SK-N-SH treated with all-trans-retinoic acid at 6 μM for 48 hours (cell line): ENCODE data around the gene ZNF180.

ENCODE experiments used
- ATAC-seq: fragments of 200-7000 bp; cut with Tn5 transposase; 3 replicates; pipeline ENCODE4 v1.9.1; 2020; ENCODE audit warnings: mild to moderate bottlenecking, moderate library complexity
- ARNTL ChIP-seq: fragments of 450-650 bp; formaldehyde crosslinking; IDR thresholded peaks from 2 replicates; pipeline ENCODE4 v1.5.0; 2020; ENCODE audit warnings: low read depth, mild to moderate bottlenecking, moderate library complexity, borderline replicate concordance
- BACH2 ChIP-seq: fragments of 250-450 bp; sonication (Bioruptor Pico); IDR thresholded peaks from 2 replicates; pipeline ENCODE4 v1.9.0; 2021; ENCODE audit warnings: mild to moderate bottlenecking, borderline replicate concordance
- CREB5 ChIP-seq: fragments of 250-450 bp; sonication (Bioruptor Pico); IDR thresholded peaks from 2 replicates; pipeline ENCODE4 v1.5.1; 2020; ENCODE audit warnings: low read depth, mild to moderate bottlenecking, moderate library complexity
- CSDC2 ChIP-seq: fragments of 250-450 bp; sonication (Bioruptor Pico); IDR thresholded peaks from 2 replicates; pipeline ENCODE4 v1.5.0; 2020; ENCODE audit warnings: mild to moderate bottlenecking, moderate library complexity
- ESRRG ChIP-seq: fragments of 250-450 bp; sonication (Bioruptor Pico); IDR thresholded peaks from 2 replicates; pipeline ENCODE4 v1.6.1; 2021; ENCODE audit warnings: mild to moderate bottlenecking
- ISL1 ChIP-seq: fragments of 250-450 bp; sonication (Bioruptor Pico); IDR thresholded peaks from 2 replicates; pipeline ENCODE4 v2.1.2; 2022; ENCODE audit warnings: mild to moderate bottlenecking, moderate library complexity
- OSR1 ChIP-seq: fragments of 250-450 bp; sonication (Bioruptor Pico); IDR thresholded peaks from 2 replicates; pipeline ENCODE4 v1.8.0; 2022; ENCODE audit warnings: moderate library complexity, mild to moderate bottlenecking, inconsistent platforms
- PATZ1 ChIP-seq: fragments of 250-450 bp; sonication (Bioruptor Pico); IDR thresholded peaks from 2 replicates; pipeline ENCODE4 v1.8.0; 2020; ENCODE audit warnings: mild to moderate bottlenecking, moderate library complexity, borderline replicate concordance
- POU6F1 ChIP-seq: fragments of 250-450 bp; sonication (Bioruptor Pico); IDR thresholded peaks from 2 replicates; pipeline ENCODE4 v1.8.0; 2021; ENCODE audit warnings: low read depth, mild to moderate bottlenecking, moderate library complexity, borderline replicate concordance
- PPARA ChIP-seq: fragments of 250-450 bp; sonication (Bioruptor Pico); IDR thresholded peaks from 2 replicates; pipeline ENCODE4 v1.5.0; 2020; ENCODE audit warnings: mild to moderate bottlenecking, borderline replicate concordance
- RARB ChIP-seq: fragments of 250-450 bp; sonication (Bioruptor Pico); IDR thresholded peaks from 2 replicates; pipeline ENCODE4 v1.8.0; 2021; ENCODE audit warnings: mild to moderate bottlenecking, moderate library complexity
- SNAI2 ChIP-seq: fragments of 250-450 bp; sonication (Bioruptor Pico); IDR thresholded peaks from 2 replicates; pipeline ENCODE4 v1.5.0; 2020; ENCODE audit warnings: mild to moderate bottlenecking, moderate library complexity
- TOX ChIP-seq: fragments of 250-450 bp; sonication (Bioruptor Pico); IDR thresholded peaks from 2 replicates; pipeline ENCODE4 v1.8.0; 2021; ENCODE audit warnings: mild to moderate bottlenecking, moderate library complexity, borderline replicate concordance
- ZC3H10 ChIP-seq: fragments of 250-450 bp; sonication (Bioruptor Pico); IDR thresholded peaks from 2 replicates; pipeline ENCODE4 v1.5.1; 2021; ENCODE audit warnings: mild to moderate bottlenecking, moderate library complexity
- ZFP3 ChIP-seq: fragments of 250-450 bp; sonication (Bioruptor Pico); IDR thresholded peaks from 2 replicates; pipeline ENCODE4 v1.5.0; 2020; ENCODE audit warnings: mild to moderate bottlenecking, moderate library complexity
- ZFP30 ChIP-seq: fragments of 450-650 bp; formaldehyde crosslinking; IDR thresholded peaks from 2 replicates; pipeline ENCODE4 v1.5.0; 2022; ENCODE audit warnings: mild to moderate bottlenecking, moderate library complexity
- ZNF565 ChIP-seq: fragments of 450-650 bp; formaldehyde crosslinking; conservative IDR thresholded peaks from 2 replicates; pipeline ENCODE4 v1.5.0; 2020; ENCODE audit warnings: low read depth, mild to moderate bottlenecking, moderate library complexity
- ZNF70 ChIP-seq: fragments of 450-650 bp; formaldehyde crosslinking; IDR thresholded peaks from 2 replicates; pipeline ENCODE4 v1.5.0; 2020; ENCODE audit warnings: mild to moderate bottlenecking, moderate library complexity
- ZNF8 ChIP-seq: fragments of 450-650 bp; formaldehyde crosslinking; IDR thresholded peaks from 2 replicates; pipeline ENCODE4 v1.5.0; 2020; ENCODE audit warnings: mild to moderate bottlenecking, moderate library complexity
- TF ChIP-seq, protein P1 (sequence below): fragments of 250-450 bp; sonication (Bioruptor Pico); IDR thresholded peaks from 2 replicates; pipeline ENCODE4 v1.5.0; 2020; ENCODE audit warnings: mild to moderate bottlenecking, moderate library complexity
- TF ChIP-seq, protein P2 (sequence below): fragments of 250-450 bp; sonication (Bioruptor Pico); IDR thresholded peaks from 2 replicates; pipeline ENCODE4 v1.5.1; 2021; ENCODE audit warnings: mild to moderate bottlenecking, moderate library complexity

The ZNF180 gene

DNA sequence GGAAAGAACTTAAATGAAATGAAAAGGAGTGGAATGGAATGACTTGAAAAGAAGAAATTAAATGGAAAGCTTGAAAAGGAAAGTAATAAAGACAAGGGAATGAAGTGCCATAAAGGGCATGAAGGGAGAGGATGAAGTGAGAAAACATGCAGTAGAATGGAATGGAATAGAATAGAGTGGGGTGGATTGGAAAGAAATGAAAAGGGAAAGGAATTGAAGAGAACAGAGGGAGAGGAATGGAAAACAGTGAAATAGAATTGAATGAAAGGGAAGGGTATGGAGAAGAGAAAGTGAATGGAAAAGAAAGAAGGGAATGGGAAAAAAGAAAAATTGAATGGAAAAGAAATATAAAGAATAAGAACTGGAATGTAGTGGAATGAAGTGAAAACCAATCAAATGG, 9.2 kb upstream of the ZNF180 start:
- TF ChIP-seq BACH2 (CRISPR knock-in tag) = no peak
- TF ChIP-seq PPARA (CRISPR knock-in tag) = no peak
- TF ChIP-seq RARB = no peak
- TF ChIP-seq, protein P1, sequence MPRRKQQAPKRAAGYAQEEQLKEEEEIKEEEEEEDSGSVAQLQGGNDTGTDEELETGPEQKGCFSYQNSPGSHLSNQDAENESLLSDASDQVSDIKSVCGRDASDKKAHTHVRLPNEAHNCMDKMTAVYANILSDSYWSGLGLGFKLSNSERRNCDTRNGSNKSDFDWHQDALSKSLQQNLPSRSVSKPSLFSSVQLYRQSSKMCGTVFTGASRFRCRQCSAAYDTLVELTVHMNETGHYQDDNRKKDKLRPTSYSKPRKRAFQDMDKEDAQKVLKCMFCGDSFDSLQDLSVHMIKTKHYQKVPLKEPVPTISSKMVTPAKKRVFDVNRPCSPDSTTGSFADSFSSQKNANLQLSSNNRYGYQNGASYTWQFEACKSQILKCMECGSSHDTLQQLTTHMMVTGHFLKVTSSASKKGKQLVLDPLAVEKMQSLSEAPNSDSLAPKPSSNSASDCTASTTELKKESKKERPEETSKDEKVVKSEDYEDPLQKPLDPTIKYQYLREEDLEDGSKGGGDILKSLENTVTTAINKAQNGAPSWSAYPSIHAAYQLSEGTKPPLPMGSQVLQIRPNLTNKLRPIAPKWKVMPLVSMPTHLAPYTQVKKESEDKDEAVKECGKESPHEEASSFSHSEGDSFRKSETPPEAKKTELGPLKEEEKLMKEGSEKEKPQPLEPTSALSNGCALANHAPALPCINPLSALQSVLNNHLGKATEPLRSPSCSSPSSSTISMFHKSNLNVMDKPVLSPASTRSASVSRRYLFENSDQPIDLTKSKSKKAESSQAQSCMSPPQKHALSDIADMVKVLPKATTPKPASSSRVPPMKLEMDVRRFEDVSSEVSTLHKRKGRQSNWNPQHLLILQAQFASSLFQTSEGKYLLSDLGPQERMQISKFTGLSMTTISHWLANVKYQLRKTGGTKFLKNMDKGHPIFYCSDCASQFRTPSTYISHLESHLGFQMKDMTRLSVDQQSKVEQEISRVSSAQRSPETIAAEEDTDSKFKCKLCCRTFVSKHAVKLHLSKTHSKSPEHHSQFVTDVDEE = no peak
- no peak for TF ChIP-seq PATZ1 (CRISPR knock-in tag)
- TF ChIP-seq, protein P2, sequence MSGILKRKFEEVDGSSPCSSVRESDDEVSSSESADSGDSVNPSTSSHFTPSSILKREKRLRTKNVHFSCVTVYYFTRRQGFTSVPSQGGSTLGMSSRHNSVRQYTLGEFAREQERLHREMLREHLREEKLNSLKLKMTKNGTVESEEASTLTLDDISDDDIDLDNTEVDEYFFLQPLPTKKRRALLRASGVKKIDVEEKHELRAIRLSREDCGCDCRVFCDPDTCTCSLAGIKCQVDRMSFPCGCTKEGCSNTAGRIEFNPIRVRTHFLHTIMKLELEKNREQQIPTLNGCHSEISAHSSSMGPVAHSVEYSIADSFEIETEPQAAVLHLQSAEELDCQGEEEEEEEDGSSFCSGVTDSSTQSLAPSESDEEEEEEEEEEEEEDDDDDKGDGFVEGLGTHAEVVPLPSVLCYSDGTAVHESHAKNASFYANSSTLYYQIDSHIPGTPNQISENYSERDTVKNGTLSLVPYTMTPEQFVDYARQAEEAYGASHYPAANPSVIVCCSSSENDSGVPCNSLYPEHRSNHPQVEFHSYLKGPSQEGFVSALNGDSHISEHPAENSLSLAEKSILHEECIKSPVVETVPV (CRISPR knock-in tag) = no peak
- TF ChIP-seq OSR1 (CRISPR knock-in tag) = no peak
- ATAC-seq = no peak

GRCh38 chr19:44499559-44499958, 763 bp downstream of the ZNF180 start:
- ATAC-seq = no peak
- TF ChIP-seq ZNF8 (CRISPR knock-in tag) = no peak
- TF ChIP-seq ZC3H10 (CRISPR knock-in tag) = no peak
- no peak for TF ChIP-seq ZFP3
- no peak for TF ChIP-seq ZNF565 (CRISPR knock-in tag)
- no peak for TF ChIP-seq ZNF70 (CRISPR knock-in tag)
- TF ChIP-seq PPARA (CRISPR knock-in tag) = no peak
- no peak for TF ChIP-seq ESRRG (CRISPR knock-in tag)
- no peak for TF ChIP-seq CSDC2
- TF ChIP-seq RARB = no peak
- TF ChIP-seq, protein P2 (CRISPR knock-in tag) = no peak
- no peak for TF ChIP-seq PATZ1 (CRISPR knock-in tag)
- no peak for TF ChIP-seq TOX (CRISPR knock-in tag)
- TF ChIP-seq POU6F1 (CRISPR knock-in tag) = no peak
- TF ChIP-seq OSR1 (CRISPR knock-in tag) = no peak
- TF ChIP-seq SNAI2 = no peak
- no peak for TF ChIP-seq ARNTL (CRISPR knock-in tag)
- TF ChIP-seq CREB5 (CRISPR knock-in tag) = no peak
- TF ChIP-seq ISL1 (CRISPR knock-in tag) = no peak
- no peak for TF ChIP-seq ZFP30 (CRISPR knock-in tag)
